Measurements from ENCODE around the gene ANXA2R.

The ANXA2R gene

GRCh38 chr5:42995360-42995751 lies 44.8 kb downstream of the ANXA2R start:
- DNase-seq = no peak

DNA sequence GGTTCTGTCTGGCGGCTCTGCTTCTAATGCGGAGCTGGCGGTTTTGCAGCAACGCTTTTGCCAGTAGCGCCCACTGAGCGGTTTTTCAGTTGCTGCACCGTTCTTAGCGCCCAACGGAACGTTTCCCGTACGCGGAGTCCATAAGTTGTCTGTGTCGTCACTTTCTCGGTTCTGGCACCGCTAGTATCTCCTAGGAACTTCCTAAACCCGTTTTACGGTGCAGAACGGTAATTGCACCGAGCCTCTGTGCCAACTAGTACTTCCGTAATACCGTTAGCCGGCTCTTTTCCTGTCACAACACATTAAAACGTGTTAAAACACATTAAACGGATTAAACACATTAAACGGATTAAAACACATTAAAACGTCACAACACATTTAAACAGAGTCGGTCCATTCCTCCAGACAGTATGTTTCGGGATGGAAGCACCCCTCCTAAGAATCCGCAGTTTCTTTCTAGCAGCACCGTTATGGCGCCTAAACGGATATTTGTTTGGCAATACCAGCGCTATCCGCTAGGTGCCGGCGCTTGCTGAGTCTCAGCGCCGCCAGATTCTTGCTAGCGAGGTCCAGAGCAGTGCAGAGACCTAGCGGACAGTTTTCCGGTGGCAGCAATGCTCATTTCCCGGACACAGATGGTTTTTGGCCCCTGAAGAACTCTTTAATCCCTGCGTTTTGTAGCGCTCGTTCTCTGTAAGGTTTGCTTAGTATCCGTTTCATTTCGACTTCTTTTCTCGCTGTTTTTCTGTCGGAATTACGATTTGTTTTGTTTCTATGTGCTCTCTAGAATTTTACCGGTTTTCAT lies 45.4 kb downstream of the ANXA2R start:
- DNase-seq = peak; percentile 97

DNA sequence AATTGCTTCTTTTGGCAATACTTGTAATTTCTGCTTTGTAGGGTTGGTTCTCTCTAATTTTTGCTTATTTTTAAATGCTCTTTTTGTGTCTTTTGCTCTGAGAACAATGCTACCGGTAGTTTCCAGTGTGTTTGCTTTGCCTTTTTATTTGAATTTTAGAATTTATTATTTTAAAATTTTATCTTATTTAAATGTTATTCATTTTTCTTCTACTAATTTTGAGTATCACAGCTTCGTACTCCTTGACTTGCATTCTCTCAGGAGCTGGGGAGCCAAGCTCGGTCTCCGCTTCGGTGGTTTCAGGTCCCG lies 45.9 kb downstream of the ANXA2R start:
- DNase-seq = no peak

GRCh38 chr5:42993516-42994245 lies 46.4 kb downstream of the ANXA2R start:
- DNase-seq = peak; percentile 78

DNA sequence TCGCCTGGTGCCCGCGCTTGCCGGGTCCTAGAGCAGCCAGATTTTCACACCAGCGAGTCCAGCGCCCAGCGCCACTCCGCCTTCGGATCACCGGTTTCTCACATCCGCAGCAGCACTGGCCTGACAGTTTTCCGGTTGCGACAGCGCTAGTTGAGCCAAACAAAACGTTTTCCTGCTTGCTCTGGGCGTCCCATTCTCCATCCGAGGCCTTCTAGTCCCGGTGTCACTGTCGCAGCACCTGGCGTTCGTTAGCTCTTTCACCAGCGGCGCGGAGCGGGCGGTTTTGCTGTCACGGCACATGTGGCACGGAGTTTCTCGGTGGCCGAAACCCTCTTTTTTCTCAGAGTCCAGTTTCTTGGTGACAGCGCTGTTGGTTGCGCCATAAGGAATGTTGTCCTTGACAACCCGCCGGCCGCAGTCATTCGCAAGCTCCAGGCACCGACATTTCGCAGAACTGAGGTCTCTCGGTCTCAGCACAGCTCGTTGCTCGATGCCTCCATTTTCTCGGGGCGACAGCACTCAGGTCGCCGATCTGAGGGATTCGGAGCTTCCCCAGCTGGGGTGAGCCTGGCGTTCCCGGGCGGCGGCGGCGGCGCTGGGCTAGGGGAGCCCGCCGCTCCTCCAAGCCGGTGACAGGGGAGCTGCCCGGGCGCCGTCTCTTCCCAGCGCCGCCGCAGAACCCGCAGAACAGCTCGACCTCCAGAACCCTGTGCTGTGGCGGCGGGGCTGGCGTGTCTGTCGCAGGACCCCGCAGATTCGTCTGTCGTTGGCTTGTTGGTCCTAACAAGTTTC lies 47.8 kb downstream of the ANXA2R start:
- DNase-seq = peak; percentile 96

- peak; percentile 35 for DNase-seq
Measured at GRCh38 chr5:42991404-42992087, 48.6 kb downstream of the ANXA2R start.

DNA sequence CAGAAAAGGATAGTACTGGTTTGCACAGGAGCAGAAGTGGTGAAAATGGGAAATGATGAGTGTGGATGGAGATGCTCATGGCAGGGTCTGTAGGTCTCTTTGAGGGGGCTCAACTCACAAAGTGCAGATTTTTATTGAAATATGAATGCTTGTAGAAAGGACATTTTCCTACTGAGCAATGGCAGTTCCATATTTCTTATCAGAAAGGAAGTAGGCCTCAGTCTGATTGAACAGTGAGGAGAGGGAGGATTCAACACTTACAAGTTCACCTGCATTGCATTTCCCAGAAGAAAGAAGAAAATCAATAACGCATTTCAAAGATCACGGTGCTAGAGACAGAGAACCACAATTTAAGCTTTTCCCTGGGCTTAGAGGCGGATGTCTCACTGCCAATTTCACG lies 49.2 kb downstream of the ANXA2R start:
- no peak for DNase-seq
